Natural killer cell (primary cell): ENCODE measurements around the gene MAD2L2. TPM values are rescaled to one million over a fixed set of nuclear protein-coding genes. Genes with fewer than 3 reads are reported as not detected.
A peak's percentile ranks its signal among the peaks of the same experiment; 100 is the strongest.

Source experiments
- ATAC-seq, 3 donors: fragments of 150-1000 bp in 2 of 3; fragments of 200-7000 bp in 1 of 3; cut with Tn5 transposase; 1 replicate in 1 of 3; 2 replicates in 2 of 3; pipeline ENCODE4 v1.10.0; 2021; ENCODE audit warnings: mild to moderate bottlenecking in 2 of 3, moderate library complexity in 2 of 3
- DNase-seq, 2 donors: peaks; one replicate each; pipeline versions ENCODE4 v3.0.0 to v3.0.0-alpha.2; 2013 to 2021; ENCODE audit warnings: mixed read lengths in 1 of 2
- H3K27ac ChIP-seq: one replicate; pipeline ENCODE4 v1.5.1; 2013; ENCODE audit warnings: mild to moderate bottlenecking, low read length
- H3K27me3 ChIP-seq: one replicate; pipeline ENCODE4 v1.6.1; 2013; ENCODE audit warnings: low read length; ENCODE audit not compliant: control insufficient read depth, insufficient read depth
- H3K36me3 ChIP-seq: one replicate; pipeline ENCODE4 v1.6.1; 2013; ENCODE audit warnings: low read length; ENCODE audit not compliant: control insufficient read depth, insufficient read depth
- H3K4me1 ChIP-seq: one replicate; pipeline ENCODE4 v1.6.1; 2013; ENCODE audit warnings: low read length; ENCODE audit not compliant: control insufficient read depth, insufficient read depth
- H3K4me3 ChIP-seq: one replicate; pipeline ENCODE4 v1.5.1; 2013; ENCODE audit warnings: low read length
- H3K9me3 ChIP-seq: one replicate; pipeline ENCODE4 v1.6.1; 2013; ENCODE audit warnings: low read length; ENCODE audit not compliant: control insufficient read depth, insufficient read depth
- H3K27ac Mint-ChIP-seq, 2 donors: one replicate each; pipeline ENCODE4 v1.8.0; 2022; ENCODE audit warnings: mild to moderate bottlenecking in 2 of 2, mixed read lengths in 2 of 2, moderate library complexity in 1 of 2
- H3K27me3 Mint-ChIP-seq, 2 donors: one replicate each; pipeline ENCODE4 v1.8.0; 2022; ENCODE audit warnings: low read depth in 2 of 2, mixed read lengths in 2 of 2
- H3K36me3 Mint-ChIP-seq: one replicate; pipeline ENCODE4 v1.8.0; 2022; ENCODE audit warnings: mixed read lengths
- H3K4me1 Mint-ChIP-seq, 2 donors: one replicate each; pipeline ENCODE4 v1.8.0; 2022; ENCODE audit warnings: mixed read lengths in 2 of 2
- H3K4me3 Mint-ChIP-seq: one replicate; pipeline ENCODE4 v1.8.0; 2022; ENCODE audit warnings: mild to moderate bottlenecking, moderate library complexity, mixed read lengths
- H3K9me3 Mint-ChIP-seq, 2 donors: one replicate each; pipeline ENCODE4 v1.8.0; 2022; ENCODE audit warnings: mixed read lengths in 2 of 2
- WGBS: methylation state at CpG from one replicate; pipeline ENCODE4 v1.1.7; 2013; ENCODE audit warnings: missing lambda C conversion rate; ENCODE audit not compliant: insufficient coverage; 5-methylcytosine and 5-hydroxymethylcytosine counted together
- intact Hi-C: fragments of 100-400 bp; cut with micrococcal nuclease; formaldehyde crosslinking; loops from one replicate; pipeline ENCODE4 v1.14.2; 2022
- total RNA-seq, 4 donors: library from RNA; stranded (reverse); fragments of 120-200 nt in 1 of 4; gene quantifications; one replicate each; pipeline versions ENCODE4 v1.2.3 to v1.2.4, GENCODE V29; 2013 to 2022
- TF ChIP-seq, protein P1 (sequence below): fragments of 200-600 bp; IDR thresholded peaks from one replicate; pipeline ENCODE4 v1.8.0; 2022; ENCODE audit warnings: antibody characterized with exemption

The MAD2L2 gene
- total RNA-seq, result 10 to 100 TPM; 50.6 to 66.0 (median 60.4) TPM
- total RNA-seq (2013), result 42.2 TPM

DNA sequence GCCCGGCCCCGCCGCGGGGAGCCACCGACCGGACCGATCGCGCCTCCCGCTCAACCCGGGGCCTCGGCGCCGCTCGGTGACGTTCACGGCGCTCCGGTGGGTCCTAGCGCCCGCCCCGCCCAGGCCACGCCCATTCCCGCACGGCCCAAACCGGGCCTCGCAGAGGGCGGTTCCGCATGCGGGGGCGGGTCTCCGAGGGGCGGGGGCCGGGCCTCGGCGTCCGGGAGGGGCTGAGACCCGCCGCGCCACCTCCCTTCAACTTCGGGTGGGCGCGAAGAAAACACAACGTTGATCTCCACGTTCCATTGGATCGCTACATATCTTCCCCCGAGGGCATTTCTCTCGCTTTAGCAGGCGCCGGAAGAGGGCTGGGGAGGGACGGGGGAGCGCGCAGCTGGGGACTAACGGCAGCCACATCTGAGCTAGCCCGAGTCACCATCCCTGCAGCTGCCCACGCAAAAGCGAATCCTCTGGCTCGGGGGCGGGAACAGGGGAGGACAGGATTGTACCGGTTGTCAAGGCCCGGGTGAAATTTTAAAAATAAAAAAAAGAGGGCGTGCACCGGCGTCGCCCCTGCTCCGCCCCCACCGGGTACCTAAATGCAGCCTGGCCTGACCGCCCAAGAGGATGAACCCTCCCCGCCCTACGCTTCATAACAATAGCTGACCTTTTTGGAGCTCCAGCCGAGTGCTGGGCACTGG lies at the start of gene MAD2L2:
MAD2L2 (minus strand) TSS at position 78 of the 701 bp plus-strand sequence. CDS start 547 bp downstream, outside the sequence.
- H3K27ac ChIP-seq, result peak within 1 kb of the TSS; percentile 61
- Mint-ChIP-seq H3K36me3 (no peaks in the 10 kb centered on the region), H3K27me3 (no peaks in the 10 kb centered on the region), H3K27ac (peak within 1 kb of the TSS; percentile 62 to 91), H3K4me3 (peak within 1 kb of the TSS; percentile 92), H3K4me1 (peaks cover 5 to 24% of the 10 kb centered on the region in 2 donors), H3K9me3 (no peaks in the 10 kb centered on the region)
- H3K4me3 ChIP-seq, result peak within 1 kb of the TSS; percentile 98
- peak; percentile 90 to 93 for DNase-seq
- intact Hi-C loops, result loop anchor here (5.0 kb wide), 1 partner anchor 36 kb away; no protein-coding TSS in a partner anchor
- under 1% methylated on average over 71 of the region's 71 CpGs for WGBS
- no peaks in the 10 kb centered on the region for H3K9me3 ChIP-seq
- TF ChIP-seq, protein P1, sequence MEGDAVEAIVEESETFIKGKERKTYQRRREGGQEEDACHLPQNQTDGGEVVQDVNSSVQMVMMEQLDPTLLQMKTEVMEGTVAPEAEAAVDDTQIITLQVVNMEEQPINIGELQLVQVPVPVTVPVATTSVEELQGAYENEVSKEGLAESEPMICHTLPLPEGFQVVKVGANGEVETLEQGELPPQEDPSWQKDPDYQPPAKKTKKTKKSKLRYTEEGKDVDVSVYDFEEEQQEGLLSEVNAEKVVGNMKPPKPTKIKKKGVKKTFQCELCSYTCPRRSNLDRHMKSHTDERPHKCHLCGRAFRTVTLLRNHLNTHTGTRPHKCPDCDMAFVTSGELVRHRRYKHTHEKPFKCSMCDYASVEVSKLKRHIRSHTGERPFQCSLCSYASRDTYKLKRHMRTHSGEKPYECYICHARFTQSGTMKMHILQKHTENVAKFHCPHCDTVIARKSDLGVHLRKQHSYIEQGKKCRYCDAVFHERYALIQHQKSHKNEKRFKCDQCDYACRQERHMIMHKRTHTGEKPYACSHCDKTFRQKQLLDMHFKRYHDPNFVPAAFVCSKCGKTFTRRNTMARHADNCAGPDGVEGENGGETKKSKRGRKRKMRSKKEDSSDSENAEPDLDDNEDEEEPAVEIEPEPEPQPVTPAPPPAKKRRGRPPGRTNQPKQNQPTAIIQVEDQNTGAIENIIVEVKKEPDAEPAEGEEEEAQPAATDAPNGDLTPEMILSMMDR, result no peak
- no peaks in the 10 kb centered on the region for H3K27me3 ChIP-seq
- H3K36me3 ChIP-seq, result no peaks in the 10 kb centered on the region
- peak; percentile 92 to 96 (median 93) for ATAC-seq
- H3K4me1 ChIP-seq, result peaks cover 23% of the 10 kb centered on the region

DNA sequence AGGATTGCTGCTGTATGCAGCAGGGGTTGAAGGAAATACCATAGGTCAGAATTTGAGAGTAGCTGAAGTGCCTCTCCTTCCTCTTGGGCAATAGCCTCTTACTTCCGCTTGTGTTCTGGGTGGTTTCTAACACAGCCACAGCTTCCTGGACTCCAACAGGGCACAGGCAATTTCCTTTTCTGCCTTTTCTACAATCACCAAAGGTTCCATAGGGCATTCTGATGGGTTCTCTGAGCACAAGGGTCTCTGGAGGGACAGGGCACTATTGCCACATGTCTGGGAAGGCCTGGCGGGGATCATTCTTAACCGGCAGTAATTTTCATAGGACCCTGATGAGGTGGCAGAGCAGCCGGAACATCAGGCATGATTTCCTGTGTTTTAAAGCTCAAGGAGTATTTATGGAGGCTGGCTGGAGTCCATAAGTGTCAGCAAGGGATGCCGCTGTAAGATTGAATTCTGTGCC lies 49.5 kb upstream of the MAD2L2 start:
- Mint-ChIP-seq H3K36me3 (no peaks in the 10 kb centered on the region), H3K27ac (peak overlapping the region; percentile 88 to 95), H3K27me3 (no peaks in the 10 kb centered on the region), H3K4me3 (peak overlapping the region; percentile 91), H3K4me1 (peaks cover 39 to 42% of the 10 kb centered on the region in 2 donors), H3K9me3 (no peaks in the 10 kb centered on the region)
- Histone ChIP-seq H3K4me3 (peak overlapping the region; percentile 6), H3K36me3 (no peaks in the 10 kb centered on the region), H3K9me3 (no peaks in the 10 kb centered on the region), H3K4me1 (peaks cover 60% of the 10 kb centered on the region), H3K27ac (peak overlapping the region; percentile 81), H3K27me3 (no peaks in the 10 kb centered on the region)
- WGBS, result 0% methylated on average over 5 of the region's 5 CpGs
- intact Hi-C loops, result loop anchor here (1.0 to 10.0 kb wide), 2 partner anchors 37 to 466 kb away; partner anchors contain the start of gene MTOR
- DNase-seq (peak in 1 of 2 donors; percentile 81), ATAC-seq (peak; percentile 84 to 91 (median 90))
- TF ChIP-seq, protein P1, result no peak

DNA sequence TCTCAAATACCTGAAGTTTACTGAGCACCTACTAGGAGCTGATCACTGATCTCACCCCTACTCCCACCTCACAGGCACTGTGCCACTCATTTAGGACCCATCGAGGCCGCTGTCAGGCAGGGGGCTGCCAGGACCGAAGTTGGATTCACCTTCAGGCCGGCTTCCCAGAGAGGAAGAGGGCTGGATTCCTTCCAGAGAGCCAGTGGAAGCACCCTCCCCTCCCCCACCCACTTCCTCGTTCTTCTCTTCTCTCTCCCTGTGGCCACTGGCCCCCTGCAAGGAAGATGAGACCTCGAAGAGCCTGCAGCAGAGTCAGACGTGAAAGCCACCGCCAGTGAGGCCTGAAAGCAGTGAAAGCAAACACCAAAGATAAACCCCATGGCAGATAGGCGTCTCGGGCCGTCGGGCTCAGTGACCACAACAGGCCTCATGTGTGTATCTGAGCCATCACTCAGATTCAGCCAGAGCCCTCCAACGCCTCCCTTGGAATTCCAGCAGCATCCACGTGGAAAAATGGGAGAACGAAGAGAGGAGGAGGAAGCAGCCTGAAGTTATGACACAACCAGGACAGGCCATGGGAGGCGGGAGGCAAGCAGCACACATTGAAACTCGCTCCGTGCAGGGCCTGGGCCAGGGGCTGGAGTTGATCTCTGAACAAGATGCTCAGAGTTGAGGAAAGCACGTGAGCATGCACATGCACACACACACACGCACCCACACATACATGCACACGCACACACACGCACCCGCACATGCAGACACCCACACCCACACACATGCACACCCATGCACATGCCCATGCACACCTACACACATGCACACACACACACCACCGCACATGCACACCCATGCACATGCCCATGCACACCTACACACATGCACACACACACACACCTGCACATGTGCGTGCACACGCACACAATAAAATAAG lies 48.8 kb upstream of the MAD2L2 start:
- TF ChIP-seq, protein P1, result no peak
- peak overlapping the region; percentile 88 to 95 for H3K27ac Mint-ChIP-seq
- Histone ChIP-seq H3K36me3 (no peaks in the 10 kb centered on the region), H3K4me3 (no peak overlapping the region), H3K9me3 (no peaks in the 10 kb centered on the region), H3K27ac (peak overlapping the region; percentile 59), H3K27me3 (no peaks in the 10 kb centered on the region), H3K4me1 (peaks cover 62% of the 10 kb centered on the region)
- H3K27me3 Mint-ChIP-seq, result no peaks in the 10 kb centered on the region
- peaks cover 37 to 39% of the 10 kb centered on the region in 2 donors for H3K4me1 Mint-ChIP-seq
- intact Hi-C loops, result loop anchor here (1.0 to 10.0 kb wide), 3 partner anchors 36 to 695 kb away; partner anchors contain the start of gene MTOR
- H3K36me3 Mint-ChIP-seq, result no peaks in the 10 kb centered on the region
- WGBS, result 25% methylated on average over 26 of the region's 26 CpGs
- no peaks in the 10 kb centered on the region for H3K9me3 Mint-ChIP-seq
- DNase-seq, result no peak
- peak overlapping the region; percentile 91 for H3K4me3 Mint-ChIP-seq
- ATAC-seq, result peak in 2 of 3 donors; percentile 47 to 54
